Smooth muscle cell (in vitro differentiated cells): Measurements from ENCODE around the gene PABPC1L. TPM values are rescaled to one million over a fixed set of nuclear protein-coding genes. Genes with fewer than 3 reads are reported as not detected.

Experiments used
- DNase-seq: peaks from one replicate; lab custom pipeline; 2025; ENCODE audit not compliant: unreplicated experiment; lab: John Stamatoyannopoulos, UW
- H2AFZ ChIP-seq: fragments of 200-600 bp; sonication (generic); 2 replicates; pipeline ENCODE4 v1.6.0; 2016; ENCODE audit warnings: antibody characterized with exemption, low read depth, mild to moderate bottlenecking
- H3F3A ChIP-seq: fragments of 200-600 bp; sonication (generic); 2 replicates; pipeline ENCODE4 v1.6.0; 2017; ENCODE audit warnings: antibody characterized with exemption, low read depth
- H3K27ac ChIP-seq: fragments of 200-600 bp; sonication (generic); 2 replicates; pipeline ENCODE4 v1.5.1; 2016; ENCODE audit warnings: low read depth, mild to moderate bottlenecking
- H3K27me3 ChIP-seq: fragments of 200-600 bp; sonication (generic); 2 replicates; pipeline ENCODE4 v1.6.1; 2016; ENCODE audit warnings: low read depth, mild to moderate bottlenecking
- H3K36me3 ChIP-seq: fragments of 200-600 bp; sonication (generic); 2 replicates; pipeline ENCODE4 v1.5.1; 2016; ENCODE audit warnings: low read depth
- H3K4me1 ChIP-seq: fragments of 200-600 bp; sonication (generic); 2 replicates; pipeline ENCODE4 v1.5.1; 2016; ENCODE audit warnings: low read depth
- H3K4me2 ChIP-seq: fragments of 200-600 bp; sonication (generic); 2 replicates; pipeline ENCODE4 v1.6.0; 2016; ENCODE audit warnings: mild to moderate bottlenecking
- H3K4me3 ChIP-seq: fragments of 200-600 bp; sonication (generic); 2 replicates; pipeline ENCODE4 v1.5.1; 2016; ENCODE audit warnings: mild to moderate bottlenecking
- H3K79me2 ChIP-seq: fragments of 200-600 bp; sonication (generic); 2 replicates; pipeline ENCODE4 v1.6.0; 2016; ENCODE audit warnings: low read depth, mild to moderate bottlenecking
- H3K9ac ChIP-seq: fragments of 200-600 bp; sonication (generic); 2 replicates; pipeline ENCODE4 v1.6.0; 2016; ENCODE audit warnings: low read depth
- H3K9me3 ChIP-seq: fragments of 200-600 bp; sonication (generic); replicated peaks from 2 replicates; pipeline ENCODE4 v1.5.1; 2016; ENCODE audit warnings: low read depth
- H4K20me1 ChIP-seq: fragments of 200-600 bp; sonication (generic); 2 replicates; pipeline ENCODE4 v1.6.0; 2016; ENCODE audit warnings: low read depth
- WGBS: methylation state at CpG from one replicate; pipeline ENCODE4 v1.1.7; 2016; ENCODE audit warnings: low lambda C conversion rate; 5-methylcytosine and 5-hydroxymethylcytosine counted together
- polyA plus RNA-seq: library from polyadenylated mRNA; unstranded; fragments of >200 nt; fragmentation: Nextera tagmentation; extraction: Ambion mirVana; gene quantifications from 2 replicates; pipeline ENCODE4 v1.2.1, GENCODE V29; 2016
- total RNA-seq: library from RNA; depleted of rRNA; stranded (reverse); fragments of >200 nt; gene quantifications from 2 replicates; pipeline ENCODE4 v1.2.3, GENCODE V29; 2014
- TF ChIP-seq, protein P1 (sequence below): fragments of 200-600 bp; sonication (generic); IDR thresholded peaks from 2 replicates; pipeline ENCODE4 v1.5.1; 2017; ENCODE audit warnings: borderline replicate concordance, mild to moderate bottlenecking, antibody characterized with exemption; ENCODE audit not compliant: insufficient read depth, poor library complexity, severe bottlenecking

The PABPC1L gene
- total and polyA plus RNA-seq, 2 experiments from 2014 or later: 8.9 to 12.3 TPM

DNA sequence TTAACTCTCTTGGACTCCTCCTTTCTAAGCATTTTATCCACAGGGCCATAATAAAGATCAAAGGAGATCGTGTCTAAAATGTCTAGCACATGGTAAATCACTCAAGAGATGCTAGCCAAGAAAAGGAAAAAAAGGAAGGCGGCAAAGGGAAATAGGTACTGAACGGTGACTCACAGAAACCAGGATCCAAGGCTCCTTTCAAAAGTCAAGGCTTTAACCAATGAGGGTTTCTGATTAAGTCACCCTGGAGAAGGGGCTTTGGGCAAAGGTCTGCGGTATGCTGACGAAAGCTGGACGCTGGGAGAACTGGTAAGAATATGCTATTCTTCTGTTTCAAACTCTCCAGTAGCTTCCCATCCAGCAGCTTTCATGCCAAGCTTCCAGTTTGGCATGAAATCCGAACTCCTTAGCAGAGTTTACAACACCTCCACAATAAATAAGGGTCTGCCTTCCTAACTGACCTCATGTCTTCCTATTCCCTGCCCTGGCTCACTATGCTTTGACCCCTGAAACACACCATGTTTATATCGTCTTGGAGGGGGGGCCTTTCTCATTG is 49.3 kb downstream of the PABPC1L start:
- TF ChIP-seq, protein P1, sequence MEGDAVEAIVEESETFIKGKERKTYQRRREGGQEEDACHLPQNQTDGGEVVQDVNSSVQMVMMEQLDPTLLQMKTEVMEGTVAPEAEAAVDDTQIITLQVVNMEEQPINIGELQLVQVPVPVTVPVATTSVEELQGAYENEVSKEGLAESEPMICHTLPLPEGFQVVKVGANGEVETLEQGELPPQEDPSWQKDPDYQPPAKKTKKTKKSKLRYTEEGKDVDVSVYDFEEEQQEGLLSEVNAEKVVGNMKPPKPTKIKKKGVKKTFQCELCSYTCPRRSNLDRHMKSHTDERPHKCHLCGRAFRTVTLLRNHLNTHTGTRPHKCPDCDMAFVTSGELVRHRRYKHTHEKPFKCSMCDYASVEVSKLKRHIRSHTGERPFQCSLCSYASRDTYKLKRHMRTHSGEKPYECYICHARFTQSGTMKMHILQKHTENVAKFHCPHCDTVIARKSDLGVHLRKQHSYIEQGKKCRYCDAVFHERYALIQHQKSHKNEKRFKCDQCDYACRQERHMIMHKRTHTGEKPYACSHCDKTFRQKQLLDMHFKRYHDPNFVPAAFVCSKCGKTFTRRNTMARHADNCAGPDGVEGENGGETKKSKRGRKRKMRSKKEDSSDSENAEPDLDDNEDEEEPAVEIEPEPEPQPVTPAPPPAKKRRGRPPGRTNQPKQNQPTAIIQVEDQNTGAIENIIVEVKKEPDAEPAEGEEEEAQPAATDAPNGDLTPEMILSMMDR: no peak
- H3K9me3 ChIP-seq: no peaks in the 10 kb centered on the region
- 19% methylated on average over 8 of the region's 8 CpGs for WGBS
- peaks cover 21% of the 10 kb centered on the region for H4K20me1 ChIP-seq
- peaks cover 24% of the 10 kb centered on the region for H3K79me2 ChIP-seq
- H2AFZ ChIP-seq: no peak overlapping the region
- no peaks in the 10 kb centered on the region for H3K27me3 ChIP-seq
- H3K27ac ChIP-seq: peak overlapping the region; percentile 92
- peak overlapping the region; percentile 79 for H3K4me3 ChIP-seq
- H3K4me1 ChIP-seq: peaks cover 26% of the 10 kb centered on the region
- H3K36me3 ChIP-seq: peaks cover 6% of the 10 kb centered on the region
- peak overlapping the region; percentile 88 for H3K4me2 ChIP-seq
- no peak for DNase-seq
- peak overlapping the region; percentile 83 for H3K9ac ChIP-seq
- H3F3A ChIP-seq: peaks cover 6% of the 10 kb centered on the region

DNA sequence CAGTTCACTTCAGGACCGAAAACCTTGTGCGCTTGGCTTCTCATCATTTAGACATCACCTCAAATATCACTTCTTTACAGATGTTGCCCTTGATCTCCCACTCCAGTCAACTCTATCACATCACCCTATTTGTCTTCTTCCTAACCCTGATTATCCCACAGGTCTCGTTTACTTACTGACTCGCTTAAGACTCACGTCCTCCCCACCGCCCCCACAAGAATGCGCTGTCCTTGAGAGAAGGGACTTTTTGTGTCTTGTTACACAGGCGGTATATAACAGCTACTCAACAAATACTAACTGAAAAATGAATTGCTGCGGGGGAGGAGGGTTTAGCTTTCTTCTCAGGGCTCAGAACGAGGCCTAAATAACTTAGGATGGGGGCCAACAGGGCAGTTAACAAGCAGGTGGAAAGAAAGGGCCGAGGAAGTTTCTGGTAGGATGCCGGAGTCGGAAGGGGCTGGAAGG is 49.8 kb downstream of the PABPC1L start:
- Histone ChIP-seq H3K27me3 (no peaks in the 10 kb centered on the region), H3F3A (peaks cover 6% of the 10 kb centered on the region), H3K4me2 (peak overlapping the region; percentile 88), H3K9me3 (no peaks in the 10 kb centered on the region), H3K9ac (peak overlapping the region; percentile 83), H3K27ac (peak overlapping the region; percentile 92), H3K4me1 (peaks cover 26% of the 10 kb centered on the region), H4K20me1 (peaks cover 21% of the 10 kb centered on the region), H3K4me3 (peak overlapping the region; percentile 79), H3K79me2 (peaks cover 24% of the 10 kb centered on the region), H3K36me3 (peaks cover 5% of the 10 kb centered on the region), H2AFZ (peak overlapping the region; percentile 40)
- TF ChIP-seq, protein P1: no peak
- WGBS: 12% methylated on average over 13 of the region's 13 CpGs
- DNase-seq: peak; percentile 22

DNA sequence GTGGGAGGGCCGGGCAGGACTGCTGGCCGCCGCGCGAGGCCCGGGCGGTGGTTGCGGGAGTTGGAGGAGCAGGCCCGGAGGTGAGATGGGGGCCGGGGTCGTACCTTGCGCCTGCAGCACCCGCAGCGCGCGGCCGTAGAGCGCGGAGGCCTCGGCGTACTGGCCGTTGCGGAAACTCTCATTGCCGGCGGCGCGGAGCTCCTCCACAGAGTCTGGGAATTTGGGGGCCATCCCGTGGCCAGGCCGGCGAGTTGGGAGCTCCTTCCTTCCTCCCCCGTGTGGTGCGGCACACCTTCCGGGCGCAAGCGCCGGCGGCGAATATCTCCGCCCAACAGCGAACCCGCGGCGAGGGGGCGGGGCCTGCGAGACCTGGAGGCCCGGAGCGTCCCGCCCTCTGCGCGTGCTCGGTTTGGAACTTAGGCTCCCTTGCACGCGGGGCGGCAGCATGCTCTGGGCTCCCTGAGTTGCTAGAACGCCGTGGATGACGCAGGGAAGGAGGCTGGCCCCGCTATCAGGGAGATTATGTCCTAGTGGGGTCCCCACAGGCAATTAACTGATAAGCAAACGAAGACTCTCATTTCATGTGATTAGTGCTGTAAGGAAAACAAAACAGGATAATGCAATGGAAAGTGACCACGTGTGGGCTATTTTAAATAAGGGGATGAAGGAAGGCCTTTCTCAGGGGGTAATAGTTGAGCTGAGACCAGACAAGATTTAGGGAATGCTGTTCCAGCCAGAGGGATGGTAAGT is 50.4 kb downstream of the PABPC1L start, which contains the start of gene TOMM34:
TOMM34 (minus strand) TSS at position 295 of the 750 bp plus-strand sequence; CDS start at position 231, 64 bp downstream.
- Histone ChIP-seq H3K4me2 (peak within 1 kb of the TSS; percentile 88), H3K36me3 (no peaks in the 10 kb centered on the region), H3K4me1 (peaks cover 26% of the 10 kb centered on the region), H3K27me3 (no peaks in the 10 kb centered on the region), H3K4me3 (peak within 1 kb of the TSS; percentile 79), H3F3A (peaks cover 6% of the 10 kb centered on the region), H3K9me3 (no peaks in the 10 kb centered on the region), H3K9ac (peak within 1 kb of the TSS; percentile 83), H4K20me1 (peaks cover 21% of the 10 kb centered on the region), H3K27ac (peak within 1 kb of the TSS; percentile 92), H3K79me2 (peaks cover 24% of the 10 kb centered on the region), H2AFZ (peak within 1 kb of the TSS; percentile 40)
- DNase-seq: peak; percentile 76
- under 1% methylated on average over 60 of the region's 60 CpGs for WGBS
- TF ChIP-seq, protein P1: no peak
